DMS53 (cell line): Measurements from ENCODE around the gene GLCE.
A peak's percentile ranks its signal among the peaks of the same experiment; 100 is the strongest.
"Not testable (repeated sequence)": the region's sequence is repeated elsewhere in the genome, so short reads cannot be mapped to it uniquely, and the experiment has no call there.

Experiments used
- DNase-seq: peaks from one replicate; lab custom pipeline; 2025; lab: John Stamatoyannopoulos, UW

GLCE gene

DNA sequence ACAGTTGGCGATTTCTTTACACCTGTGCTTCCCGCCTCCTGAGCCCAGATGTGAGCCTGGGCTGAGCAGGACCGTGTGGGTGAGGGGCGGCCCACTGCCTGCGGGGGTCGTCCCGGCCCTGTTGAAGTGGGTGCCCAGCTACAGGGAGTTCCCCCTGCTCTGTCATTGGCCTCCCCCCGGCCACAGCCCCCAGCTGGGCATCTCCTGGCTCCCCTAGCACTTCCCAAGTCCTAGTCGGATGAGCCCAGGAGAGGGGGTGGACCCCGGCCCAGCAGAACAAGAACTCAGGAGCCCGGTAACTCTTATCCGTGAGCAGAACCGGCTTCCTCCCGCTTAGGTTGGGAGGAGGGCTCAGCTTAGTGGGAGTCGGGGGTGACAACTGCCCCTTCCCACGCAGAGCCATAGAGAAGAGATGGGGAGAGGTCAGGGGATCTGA, 139.0 kb downstream of the GLCE start:
- DNase-seq = peak; percentile 28

DNA sequence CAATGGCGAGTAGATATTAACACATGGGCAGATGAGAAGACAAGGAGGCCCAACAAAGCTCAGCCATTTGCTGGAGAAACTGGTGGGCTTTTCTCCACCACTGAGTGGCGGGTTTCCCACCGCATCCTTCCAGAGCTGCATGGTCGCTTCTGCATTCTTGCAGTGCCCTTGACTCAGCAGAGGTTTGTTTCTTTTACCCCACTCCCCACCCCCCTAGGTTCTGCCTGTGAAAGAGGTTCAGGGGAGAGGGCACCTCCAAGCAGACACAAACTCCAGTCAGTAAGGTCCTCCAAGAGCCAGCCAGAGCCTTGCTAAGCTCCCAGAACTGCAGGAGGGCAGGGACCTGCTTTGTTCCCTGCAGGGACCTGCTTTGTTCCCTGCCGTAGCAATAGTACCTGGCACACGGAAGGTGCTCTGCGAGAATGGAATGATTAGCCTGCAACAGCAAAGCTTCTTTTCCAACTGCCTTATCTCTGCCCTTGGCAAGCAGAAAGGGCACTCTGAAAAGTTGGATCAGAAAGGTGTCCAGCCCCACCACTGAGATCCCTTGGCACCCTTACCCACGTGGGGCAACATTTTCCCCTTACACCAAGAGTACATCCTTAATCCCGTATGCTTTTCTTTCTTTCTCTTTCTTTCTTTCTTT, 139.6 kb downstream of the GLCE start:
- peak; percentile 65 for DNase-seq

DNA sequence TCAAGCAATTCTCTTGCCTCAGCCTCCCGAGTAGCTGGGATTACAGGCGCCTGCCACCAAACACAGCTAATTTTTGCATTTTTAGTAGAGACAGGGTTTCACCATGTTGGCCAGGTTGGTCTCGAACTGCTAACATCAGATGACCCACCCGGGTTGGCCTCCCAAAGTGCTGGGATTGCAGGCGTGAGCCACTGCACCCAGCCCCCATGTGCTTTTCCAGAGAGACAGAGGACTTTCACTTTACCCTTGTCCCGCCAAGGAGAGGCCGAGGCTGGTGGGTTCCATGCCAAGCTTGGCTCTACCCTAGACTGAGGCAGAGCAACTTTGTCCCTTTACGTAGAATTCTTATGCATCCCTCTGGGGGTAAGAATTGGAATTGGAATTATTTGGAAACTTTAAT, 140.7 kb downstream of the GLCE start:
- DNase-seq = not testable (repeated sequence)

DNA sequence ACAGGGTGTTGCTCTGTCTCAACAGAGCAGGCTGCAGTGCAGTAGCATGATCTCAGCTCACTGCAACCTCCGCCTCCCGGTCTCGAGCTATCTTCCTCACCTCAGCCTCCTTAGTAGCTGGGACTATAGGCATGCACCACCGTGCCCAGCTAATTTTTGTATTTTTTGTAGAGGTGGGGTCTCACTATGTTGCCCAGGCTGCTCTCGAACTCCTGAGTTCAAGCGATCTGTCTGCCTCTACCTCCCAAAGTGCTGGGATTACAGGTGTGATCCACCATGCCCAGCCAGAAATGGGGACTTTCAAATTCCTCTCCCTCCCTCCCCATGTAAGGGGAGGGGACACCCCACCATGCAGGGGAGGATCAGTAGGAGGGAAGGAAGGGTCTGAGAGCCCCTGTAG, 141.7 kb downstream of the GLCE start:
- not testable (repeated sequence) for DNase-seq

DNA sequence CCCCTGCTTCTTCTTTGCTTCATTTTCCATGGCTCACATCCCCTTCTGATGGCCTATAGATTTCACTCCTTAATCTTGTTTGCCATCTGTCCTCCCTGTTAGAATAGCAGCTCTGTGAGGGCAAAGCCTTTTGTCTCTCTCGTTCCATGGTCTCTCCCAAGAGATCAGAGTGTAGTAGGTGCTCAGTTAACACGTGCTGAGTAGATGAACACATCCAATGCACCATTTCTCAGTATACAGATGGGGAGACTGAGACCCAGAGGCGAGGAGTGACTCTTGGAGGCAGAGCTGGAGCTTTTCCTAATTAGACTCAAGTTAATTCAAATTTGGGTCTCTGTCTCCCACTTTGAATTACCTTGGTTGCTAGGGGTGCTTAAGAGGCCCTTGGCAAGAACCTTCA, 142.5 kb downstream of the GLCE start:
- DNase-seq = no peak

DNA sequence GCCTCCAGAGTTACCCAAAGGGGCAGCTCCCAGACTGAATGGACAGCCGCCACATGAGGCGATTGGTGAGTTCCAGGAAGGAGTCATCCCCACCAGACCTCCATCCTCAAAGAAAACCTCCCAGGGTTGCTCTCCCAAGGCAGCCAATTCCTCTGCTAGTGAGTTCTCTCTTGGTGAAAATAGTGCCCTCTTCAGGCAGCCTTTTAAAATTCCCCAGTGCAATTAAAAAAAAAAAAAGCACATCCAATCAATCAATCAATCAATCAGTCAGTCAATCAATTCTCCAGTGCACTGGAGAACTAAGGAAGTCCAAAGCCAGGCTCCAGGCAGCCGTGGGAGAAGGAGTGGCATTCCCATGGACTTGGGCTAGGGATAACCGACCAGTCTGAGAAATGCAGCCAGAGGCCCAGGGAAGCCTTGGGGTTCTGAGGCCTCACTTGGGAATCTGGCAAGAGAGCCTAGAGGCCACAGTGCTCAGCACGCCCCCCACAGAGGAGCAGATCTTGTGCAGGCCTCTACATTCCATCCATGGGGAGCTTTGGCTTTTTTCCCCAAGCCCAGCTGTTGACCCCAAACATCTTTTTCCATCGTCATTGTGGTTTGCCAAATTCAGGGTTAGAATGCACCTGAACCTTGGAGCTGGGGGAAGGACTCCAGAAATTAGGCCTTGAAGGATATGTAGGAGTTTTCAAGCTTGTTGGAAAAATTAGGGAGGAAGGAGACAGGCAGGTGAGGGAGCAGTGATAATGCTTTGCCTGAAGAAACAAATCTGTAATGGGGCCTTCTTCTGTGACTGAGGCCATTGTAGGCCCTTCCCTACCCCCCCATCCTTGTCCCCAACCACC, 143.1 kb downstream of the GLCE start:
- peak; percentile 9 for DNase-seq

DNA sequence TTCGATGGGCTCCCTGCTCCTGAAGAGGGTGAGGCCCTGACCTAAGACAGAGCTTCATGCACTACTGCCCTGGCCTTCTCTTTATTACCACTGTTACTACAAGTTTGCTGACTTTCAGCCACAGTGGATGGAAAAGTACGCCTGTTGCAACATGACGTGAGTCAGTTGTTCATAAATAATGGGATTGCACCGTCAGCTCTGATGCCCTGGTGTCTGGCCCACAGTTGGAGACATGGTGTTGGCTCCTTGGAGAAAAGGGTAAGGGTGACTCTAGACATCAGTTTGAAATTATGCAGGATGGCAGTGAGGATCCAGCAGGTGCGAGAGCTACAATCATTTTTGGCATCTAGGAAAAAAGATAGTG, 143.7 kb downstream of the GLCE start:
- DNase-seq = no peak

DNA sequence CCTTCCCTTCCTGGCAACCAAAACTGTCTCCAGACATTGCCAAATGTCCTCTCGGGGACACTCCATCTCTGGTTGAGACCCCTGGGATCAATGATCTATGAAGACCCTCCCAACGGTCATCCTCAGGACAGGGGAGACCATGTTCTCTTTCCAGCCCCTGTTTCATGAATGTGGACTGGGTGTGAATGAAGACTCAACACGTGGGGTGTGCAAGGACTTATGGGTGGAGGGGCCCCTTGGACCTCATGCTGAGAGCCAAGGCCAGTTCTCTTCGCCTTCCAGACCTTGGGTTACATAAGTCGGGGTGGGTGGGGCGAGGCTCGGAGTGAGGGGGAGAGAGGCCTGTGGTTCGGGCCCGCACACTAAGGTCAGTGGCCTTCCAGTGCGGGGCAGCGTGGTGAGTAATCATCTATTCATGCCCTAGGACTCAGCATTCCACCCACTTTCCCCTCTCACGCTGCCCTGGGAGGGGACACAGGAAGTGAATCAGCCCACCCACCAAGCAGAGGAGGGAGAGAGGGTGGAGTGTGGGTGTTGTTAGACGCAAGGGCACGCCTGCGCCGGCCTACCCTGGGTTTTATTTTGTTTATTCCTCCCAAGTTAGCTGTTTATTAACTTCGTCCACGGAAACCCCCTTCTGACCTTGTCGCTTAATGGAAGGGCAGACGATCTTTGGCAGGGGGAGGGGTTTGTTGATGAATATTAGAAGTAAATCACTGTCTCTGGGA, 144.9 kb downstream of the GLCE start:
- DNase-seq = no peak

DNA sequence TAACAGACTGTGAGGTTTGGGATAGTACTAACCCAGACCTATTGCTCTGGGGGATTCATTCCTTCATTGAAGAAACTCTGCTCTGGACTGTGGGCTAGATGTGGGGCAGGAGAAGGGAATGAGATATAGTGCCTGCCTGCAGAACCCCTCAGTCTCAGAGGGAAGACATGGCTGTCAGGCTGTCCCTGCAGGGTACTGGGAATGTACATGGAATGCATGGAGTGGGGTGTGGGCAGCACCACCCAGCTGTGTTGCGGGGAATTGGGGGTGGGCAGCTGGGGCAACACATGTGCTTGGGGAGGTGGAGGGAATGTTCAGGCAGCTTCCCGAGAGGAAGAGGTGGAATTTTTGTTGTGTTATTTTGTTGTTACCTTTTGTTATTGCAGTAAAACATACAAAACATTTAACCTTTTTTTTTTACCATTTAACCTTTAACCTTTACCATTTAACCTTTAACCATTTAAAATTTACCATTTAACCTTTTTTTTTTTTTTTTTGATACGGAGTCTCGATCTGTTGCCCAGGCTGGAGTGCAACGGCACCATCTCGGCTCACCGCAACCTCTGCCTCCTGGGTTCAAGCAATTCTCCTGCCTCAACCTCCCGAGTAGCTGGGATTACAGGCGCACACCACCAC, 145.6 kb downstream of the GLCE start:
- no peak for DNase-seq

DNA sequence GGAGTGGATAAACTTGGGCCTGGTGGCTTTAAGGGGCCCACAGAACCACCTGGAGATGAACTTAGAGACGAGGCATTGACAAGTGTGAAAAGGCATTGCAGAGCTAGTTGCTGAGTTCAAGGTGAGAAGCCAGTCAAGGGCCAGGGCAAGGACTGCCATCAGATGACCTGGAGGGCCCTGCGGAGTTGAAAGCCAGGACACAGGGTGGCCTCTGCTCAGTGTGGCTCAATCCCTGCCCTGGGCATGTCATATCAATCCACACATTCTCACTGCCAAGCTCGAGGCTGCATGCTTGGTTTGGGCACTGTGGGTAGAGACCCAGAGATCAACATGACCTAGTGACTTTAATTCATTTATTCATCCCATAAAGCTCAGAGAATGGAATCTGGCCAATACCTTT, 147.5 kb downstream of the GLCE start:
- DNase-seq = no peak

DNA sequence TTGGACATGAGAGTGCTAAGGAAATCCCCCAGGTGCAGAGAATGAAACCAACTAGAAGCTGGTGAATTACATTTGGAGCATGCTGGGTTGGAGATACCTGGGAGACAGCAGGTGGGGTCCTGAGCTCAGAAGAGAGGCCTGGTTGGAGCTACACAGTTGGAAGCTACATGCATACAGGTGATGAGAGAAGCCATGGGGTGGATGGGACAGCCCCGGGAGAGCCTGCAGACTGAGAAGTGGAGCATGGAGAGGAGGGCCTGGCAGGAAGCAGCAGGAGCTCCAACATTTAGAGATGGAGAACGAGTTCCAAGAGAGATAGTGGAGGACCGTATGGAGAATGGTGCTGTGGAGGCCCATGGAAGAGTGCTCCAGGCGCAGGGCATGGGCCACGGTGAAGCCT, 148.5 kb downstream of the GLCE start:
- no peak for DNase-seq

DNA sequence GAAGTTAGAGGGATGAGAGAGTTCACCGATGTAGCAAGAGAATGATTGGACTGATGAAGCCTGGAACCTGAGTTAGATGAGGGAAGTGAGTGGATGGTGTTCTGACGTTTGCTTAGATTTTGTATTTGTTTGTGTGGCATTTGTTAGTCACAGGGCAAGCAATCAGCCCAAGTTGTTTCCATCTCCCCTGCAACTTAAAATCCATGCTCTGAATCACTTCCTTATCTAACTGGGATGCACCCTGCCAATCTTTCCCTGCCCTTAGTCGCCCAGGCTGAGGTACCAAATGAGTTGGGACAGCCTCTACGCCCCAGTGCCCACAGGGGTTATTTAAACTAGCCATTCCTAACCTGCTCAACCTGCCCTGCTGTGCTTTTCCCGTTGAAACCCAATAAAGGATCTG, 150.9 kb downstream of the GLCE start:
- no peak for DNase-seq

DNA sequence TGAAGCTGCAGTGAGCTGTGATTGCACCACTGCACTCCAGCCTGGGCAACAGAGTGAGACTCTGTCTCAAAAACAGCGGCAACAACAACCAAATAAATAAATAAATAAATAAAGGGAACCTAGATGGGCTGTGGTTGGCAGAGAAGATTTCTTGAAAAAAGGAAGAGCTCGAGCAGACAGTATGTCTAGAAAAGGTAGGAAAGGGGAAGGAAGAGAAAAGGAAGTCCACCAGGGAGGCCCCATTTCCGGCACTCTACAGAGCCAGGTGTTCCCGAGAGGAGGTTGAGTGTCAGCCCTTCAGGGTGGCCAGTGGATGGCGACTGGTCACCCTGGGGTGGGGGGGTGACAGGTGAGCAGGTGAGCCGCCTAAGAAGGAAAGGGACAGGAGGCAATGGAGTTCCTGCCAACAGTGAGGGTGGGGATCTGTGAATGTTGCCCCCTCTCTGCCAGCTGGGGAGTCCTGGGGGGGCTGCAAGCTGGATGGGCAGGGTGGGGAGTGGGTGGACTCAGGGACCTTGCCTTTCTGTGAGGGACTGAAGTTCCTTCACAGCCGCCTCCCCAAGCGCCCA, 153.1 kb downstream of the GLCE start:
- peak; percentile 10 for DNase-seq

DNA sequence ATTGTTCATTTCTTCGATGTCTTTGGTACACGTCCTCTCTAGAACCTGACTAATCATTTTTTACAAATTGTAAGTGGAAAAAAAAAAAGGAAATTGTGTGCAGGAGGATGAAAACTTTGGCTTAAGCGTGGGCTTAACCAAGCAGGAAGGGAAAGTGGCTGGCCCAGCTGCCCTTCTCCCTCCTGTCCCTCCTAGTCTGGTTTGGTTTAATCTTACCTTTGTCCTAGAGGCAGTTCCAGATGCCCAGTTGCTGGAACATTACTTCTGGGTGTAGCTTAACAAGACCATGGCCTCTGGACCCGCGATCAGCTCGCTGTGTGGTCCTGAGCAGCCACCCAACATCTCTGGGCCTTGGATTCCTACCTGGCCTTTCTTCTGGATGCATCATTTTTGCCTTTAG, 153.7 kb downstream of the GLCE start:
- DNase-seq = no peak

DNA sequence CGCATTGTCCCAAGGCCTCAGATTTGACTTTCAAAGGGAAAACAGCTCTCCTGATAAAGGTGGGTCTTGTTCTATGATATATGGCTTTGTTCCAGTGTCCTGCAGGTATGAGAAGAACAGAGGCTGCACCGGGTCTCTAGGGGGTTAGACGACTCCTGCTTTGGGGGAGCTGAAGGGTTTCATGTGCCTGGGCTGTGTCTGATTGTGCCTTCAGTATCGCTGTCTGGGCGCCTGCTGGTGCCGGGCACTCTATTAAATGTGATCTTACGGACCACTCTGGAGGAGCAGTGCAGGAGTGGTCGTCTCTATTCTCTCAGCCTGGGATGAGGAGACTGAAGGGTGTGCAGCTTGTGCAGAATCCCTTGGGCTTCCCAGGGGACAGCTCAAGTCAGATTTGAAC, 154.3 kb downstream of the GLCE start:
- no peak for DNase-seq

DNA sequence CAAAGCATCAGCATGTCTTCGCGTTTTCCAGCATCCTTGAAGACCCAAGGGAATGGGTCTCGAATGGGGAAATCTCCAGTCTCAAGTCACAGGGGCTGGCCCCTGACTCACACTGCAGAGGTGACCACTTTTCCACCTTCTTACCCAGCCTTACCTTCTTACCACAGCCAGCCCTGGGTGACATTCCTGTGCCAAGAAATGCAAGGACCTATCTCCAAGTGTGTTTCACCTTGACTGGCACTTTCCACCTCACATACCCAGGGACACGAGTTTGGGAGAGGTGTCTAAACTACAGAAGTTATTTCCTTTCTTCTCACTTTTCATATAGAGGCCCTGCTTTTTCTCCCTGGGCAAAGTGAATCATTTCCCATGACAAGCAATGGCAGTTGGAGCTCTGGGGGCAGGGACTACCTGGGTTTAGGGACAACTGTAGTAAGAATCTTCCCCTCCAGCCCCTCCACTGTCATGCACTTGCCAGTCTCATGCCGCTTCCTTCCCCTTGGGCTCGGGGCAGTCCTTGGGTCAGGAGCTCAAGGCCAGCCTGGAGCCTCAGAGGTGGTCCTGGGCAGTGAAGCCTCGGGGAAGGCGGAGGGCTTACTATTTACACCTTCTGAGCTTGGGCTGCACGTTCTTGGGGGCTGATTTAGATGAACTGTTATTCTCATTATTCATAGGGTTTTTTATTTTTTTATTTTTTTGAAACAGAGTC, 155.1 kb downstream of the GLCE start:
- DNase-seq = no peak

DNA sequence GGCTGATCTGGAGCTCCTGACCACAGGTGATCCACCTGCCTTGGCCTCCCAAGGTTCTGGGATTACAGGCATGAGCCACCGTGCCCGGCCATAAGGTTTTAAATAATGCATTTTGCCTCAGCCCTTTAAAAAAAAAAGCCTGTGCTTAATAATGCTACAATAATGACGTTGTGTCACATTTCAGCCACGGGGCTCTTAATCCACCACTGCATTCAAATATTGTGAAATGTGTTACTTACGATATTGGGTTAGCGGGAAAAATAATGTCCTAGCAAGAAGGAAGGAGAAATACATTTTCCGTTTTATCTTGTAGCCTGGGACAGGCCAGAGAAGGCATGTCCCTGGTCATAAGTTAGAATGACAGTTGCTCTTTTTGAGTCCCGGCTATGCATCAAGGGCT, 155.9 kb downstream of the GLCE start:
- no peak for DNase-seq

DNA sequence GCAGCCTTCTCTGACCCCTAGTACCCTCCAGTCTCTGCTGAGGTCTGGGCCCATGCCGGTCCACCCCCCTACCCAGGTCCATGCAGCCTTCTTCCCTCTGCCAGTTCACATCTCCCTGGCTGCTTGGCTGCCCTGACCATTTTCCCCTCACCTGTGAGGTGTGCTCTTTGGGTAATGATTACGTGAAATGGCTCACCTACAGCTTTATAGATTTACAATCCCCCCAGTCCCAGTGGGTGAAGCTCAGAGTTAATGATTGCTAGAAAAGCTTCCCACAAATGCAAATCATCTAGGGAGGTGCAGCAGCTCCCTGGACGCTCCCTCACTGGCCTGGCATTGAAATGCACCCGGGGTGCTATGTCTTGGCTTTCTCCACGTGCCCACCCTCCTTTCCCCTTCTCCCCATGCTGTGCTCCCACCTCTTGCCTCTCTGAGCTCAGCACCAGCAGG, 157.0 kb downstream of the GLCE start:
- DNase-seq = no peak

DNA sequence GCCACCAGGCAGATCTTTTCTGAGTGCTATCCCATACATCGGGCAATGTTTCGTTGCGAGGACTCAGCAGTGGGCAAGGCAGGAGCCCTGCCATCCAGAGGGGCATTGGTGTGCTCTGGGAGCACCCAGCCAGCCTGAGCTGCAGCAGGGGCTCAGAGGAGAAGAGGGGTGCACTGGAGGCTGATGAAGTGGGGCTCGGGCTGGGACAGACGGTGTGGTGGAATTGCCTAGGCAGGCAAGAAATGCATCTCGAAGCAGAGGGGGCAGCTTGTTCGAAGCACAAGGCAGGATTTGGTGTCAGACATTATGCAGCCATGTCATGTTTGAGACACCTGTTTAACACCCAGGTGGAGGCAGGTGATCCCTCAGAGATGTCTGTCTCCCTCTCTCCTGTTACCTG, 157.6 kb downstream of the GLCE start:
- DNase-seq = no peak

DNA sequence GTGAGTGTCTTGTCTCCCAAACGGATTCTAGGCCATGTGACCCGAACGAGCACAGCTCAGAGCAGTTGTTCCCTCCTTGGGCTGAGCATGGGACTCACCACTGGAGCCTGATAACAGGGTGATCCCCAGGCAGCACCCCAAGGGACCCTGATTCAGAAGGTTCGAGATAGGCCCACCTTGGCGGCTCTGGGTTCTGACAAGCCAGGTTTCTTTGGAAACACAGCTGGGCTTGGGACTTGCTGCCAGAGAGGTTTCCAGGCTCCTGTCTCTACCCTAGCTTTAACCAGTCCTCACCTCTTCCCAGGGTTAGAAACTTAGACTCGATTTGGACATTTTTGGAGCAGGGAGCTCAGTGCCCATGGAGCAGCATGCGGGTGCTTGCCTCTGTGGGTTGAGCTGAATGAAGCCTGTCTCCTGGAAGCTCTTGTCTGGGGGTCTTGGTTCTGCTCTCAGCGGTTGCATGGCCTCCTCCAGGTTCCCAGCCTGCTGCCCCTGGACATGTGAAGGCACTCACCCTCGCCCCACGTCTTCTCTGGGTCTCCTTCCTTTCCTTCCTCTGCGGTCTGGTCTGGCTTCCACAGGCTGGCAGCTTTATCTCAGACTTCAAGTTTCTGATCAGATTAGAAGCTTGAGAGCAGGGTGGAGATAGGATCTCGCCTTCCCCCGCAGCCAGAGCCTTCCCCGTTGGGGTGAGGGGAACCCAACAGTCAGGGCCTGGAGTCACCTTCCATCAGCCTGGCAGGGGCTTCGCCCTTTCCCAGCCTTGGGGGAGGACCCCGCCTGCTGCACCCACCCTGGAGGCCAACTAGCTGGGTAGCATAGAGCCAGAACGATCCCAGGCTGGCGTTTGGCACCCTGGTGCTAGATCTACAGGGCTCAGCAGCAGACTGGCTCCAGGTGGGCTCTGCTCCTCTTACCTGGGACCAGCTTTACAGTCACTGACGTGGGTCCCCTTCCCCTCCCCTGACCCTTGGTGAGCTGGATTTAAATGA, 159.2 kb downstream of the GLCE start:
- DNase-seq = no peak
